Measurements from ENCODE around the gene SASH3.

SASH3 gene

DNA sequence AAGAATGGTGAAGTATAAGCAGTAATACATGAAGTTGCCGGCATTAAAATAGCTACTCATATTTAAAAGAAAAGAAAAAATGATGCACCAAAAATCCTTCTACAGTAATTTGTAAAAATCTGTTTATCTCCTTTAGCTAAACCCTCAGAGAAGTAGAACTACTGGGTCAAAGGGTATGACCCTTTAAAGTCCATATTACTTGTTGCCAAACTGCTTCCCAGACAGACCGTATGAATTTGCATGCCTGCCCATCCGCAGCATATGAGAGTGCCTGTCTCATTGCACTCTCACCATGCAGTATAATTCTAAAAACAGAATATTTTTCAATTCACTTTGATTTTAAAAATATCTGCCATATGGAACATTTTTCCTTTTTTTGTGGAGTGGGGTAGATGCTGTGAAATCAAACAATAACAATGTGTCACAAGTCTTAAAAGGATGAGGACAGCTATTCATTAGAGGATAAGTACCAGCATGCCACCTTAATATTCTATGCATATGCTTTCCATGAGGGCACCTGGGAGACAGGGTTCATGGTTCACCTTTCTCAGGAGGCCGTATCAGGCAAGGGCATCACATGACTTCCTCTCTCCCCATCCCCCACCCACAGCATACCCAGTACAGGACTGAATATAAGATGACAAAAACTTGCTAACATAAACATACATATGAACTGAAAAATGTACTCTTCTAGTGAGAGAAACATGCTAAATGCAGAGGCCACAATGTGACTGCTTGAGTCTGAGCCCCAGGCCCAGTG lies 46.2 kb downstream of the SASH3 start:
- no peak for FAIRE-seq
- no peak for DNase-seq (ENCODE audit: insufficient read length)
- TF ChIP-seq POLR2A (IDR thresholded peaks at IDR 0.05; ENCODE audit: low read depth, low read length) (no peak), TAF1 (IDR thresholded peaks at IDR 0.05; ENCODE audit: borderline replicate concordance, low read depth, low read length) (no peak), POLR2AphosphoS5 (IDR thresholded peaks at IDR 0.05; ENCODE audit: low read depth, low read length) (no peak)

DNA sequence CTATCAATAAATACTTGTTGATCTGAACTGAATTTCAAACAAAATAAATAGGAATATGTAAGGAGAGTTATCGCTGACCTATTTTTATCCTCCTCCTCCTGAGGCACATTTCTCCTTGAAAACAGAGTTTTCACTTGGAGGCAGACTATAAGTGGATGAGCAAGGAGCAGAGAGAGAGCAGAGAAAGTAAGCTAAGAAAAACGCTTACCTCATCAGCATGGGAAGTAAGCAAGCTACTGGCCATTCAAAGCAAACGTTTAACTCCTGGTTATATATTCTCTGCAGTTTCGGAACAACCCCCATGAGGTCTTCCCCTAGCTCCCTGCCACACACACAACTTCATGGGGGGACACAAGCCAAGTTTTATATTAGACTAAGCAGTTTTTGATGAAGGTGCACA lies 50.7 kb downstream of the SASH3 start:
- DNase-seq (ENCODE audit: insufficient read length) (no peak), FAIRE-seq (no peak)
- TF ChIP-seq POLR2A (IDR thresholded peaks at IDR 0.05; ENCODE audit: low read depth, low read length), result no peak
- TF ChIP-seq TAF1 (IDR thresholded peaks at IDR 0.05; ENCODE audit: borderline replicate concordance, low read depth, low read length), result no peak
- TF ChIP-seq POLR2AphosphoS5 (IDR thresholded peaks at IDR 0.05; ENCODE audit: low read depth, low read length), result no peak

DNA sequence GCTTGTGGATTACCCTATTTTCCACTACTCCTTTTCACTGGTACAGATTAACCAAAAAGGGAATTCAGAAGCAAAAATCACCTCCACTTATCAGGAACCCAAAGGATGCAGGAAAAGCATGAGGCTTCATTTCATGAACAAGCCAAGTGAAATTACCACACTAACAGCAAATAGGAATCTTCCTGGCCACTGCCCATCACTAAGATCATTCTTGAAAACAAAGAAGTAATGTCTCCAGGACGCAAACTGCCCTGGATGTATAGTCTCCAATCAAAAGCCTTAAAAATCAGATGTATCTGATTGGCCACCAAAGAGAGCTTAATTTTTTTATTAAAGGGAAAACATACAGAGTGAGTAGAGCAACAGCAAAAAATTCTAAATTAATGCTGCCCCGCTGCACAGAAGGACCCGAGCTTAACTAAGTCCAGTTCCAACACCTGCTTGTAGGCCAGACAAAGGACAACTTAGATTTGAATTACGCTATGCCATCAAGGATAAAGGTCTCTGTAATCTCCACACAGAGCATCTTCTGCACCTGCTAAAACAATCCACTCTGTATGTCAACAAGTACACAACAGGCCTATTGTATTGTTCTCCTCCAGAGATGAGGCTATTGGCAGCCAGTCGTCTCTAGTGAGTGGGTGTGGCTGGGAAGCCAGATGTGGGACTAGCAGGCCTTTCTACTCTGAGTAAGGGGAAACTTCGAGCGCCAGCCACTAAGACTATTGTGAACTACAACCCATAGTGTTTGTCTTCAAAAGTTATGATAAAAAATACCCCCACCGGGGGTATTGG lies 51.5 kb downstream of the SASH3 start:
- DNase-seq (ENCODE audit: insufficient read length) (no peak), FAIRE-seq (no peak)
- TF ChIP-seq TAF1 (IDR thresholded peaks at IDR 0.05; ENCODE audit: borderline replicate concordance, low read depth, low read length) (no peak), POLR2AphosphoS5 (IDR thresholded peaks at IDR 0.05; ENCODE audit: low read depth, low read length) (no peak)

DNA sequence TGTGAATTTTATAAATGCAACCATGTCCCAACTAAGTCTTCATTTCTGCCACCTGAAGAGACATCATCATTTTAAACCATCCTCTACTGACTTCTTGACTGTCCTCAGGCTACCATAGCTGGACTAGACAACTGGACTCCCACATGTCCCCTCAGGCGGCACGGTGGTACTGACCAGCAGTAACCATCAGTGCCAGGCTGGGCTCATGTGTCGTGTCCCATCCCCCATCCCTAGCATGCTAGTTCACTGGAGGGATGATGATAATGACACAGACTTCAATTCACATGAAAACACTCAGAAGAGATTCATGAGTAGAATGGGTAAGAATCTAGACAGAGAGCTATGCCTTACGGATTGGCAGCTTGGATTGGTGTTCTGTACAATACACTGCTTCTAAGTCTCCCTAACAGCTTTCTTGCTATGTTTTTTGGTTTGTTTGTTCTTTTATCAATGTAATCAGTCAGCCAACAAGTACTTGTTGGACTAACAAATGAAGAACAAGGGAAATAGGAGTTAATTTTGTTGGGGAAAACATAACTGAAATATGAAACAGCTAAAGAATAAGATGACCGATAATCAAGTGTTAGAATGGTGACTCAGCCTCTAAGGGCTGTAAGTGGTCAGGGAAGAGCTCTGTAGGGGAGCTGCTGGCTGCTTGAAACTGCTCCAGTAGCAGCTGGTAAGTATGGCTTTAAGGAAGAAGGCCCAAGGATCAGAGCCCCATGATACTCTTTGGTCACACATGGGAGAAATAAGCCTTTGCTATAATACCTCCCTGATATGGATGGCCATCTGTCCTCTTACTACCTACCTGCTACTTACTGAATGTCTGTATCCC lies 53.6 kb downstream of the SASH3 start:
- DNase-seq (ENCODE audit: insufficient read length) (no peak), FAIRE-seq (no peak)
- TF ChIP-seq POLR2A (IDR thresholded peaks at IDR 0.05; ENCODE audit: low read depth, low read length) (no peak), POLR2AphosphoS5 (IDR thresholded peaks at IDR 0.05; ENCODE audit: low read depth, low read length) (no peak), TAF1 (IDR thresholded peaks at IDR 0.05; ENCODE audit: borderline replicate concordance, low read depth, low read length) (no peak)

DNA sequence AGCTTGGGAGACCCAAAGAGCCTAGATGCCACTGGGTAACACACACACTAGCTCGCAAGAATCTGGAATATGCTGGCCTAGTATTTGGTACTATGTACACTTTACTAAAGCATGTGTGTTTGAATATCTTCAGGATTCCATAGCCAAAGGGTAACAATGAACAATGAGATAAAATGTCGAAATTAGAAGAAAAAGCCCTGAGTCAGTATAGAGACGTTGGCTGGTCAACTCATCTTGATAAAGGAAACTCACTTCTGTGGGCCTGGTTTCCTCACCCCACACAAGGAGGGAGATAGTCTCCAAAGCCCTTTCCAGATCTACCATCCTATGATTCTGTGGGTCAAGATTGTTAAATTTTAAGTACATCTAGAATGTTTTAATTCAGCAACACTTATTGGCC lies 57.1 kb downstream of the SASH3 start:
- FAIRE-seq (no peak), DNase-seq (ENCODE audit: insufficient read length) (no peak)
- TF ChIP-seq POLR2A (IDR thresholded peaks at IDR 0.05; ENCODE audit: low read depth, low read length), result no peak
- no peak for TF ChIP-seq TAF1 (IDR thresholded peaks at IDR 0.05; ENCODE audit: borderline replicate concordance, low read depth, low read length)
- TF ChIP-seq POLR2AphosphoS5 (IDR thresholded peaks at IDR 0.05; ENCODE audit: low read depth, low read length), result no peak

DNA sequence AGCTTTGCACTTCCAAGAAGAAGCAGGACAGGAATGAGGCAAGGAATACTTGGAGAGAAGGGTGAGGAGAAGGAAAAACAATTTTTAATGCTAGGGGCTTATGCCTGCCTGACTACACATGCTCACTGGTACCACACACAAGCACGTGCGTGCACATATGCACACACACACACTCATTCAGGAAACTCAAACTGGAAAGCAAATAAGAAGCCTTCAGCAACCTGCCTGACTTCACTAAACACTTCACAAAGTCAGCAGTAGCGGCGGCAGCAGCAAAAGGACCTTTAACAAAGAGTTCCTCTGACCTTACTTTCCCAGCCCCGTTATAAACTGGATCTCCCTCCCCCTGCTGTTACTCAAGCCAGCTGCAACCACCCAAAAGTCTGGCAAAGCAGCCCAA lies 60.6 kb downstream of the SASH3 start:
- no peak for FAIRE-seq
- DNase-seq (ENCODE audit: insufficient read length), result no peak

DNA sequence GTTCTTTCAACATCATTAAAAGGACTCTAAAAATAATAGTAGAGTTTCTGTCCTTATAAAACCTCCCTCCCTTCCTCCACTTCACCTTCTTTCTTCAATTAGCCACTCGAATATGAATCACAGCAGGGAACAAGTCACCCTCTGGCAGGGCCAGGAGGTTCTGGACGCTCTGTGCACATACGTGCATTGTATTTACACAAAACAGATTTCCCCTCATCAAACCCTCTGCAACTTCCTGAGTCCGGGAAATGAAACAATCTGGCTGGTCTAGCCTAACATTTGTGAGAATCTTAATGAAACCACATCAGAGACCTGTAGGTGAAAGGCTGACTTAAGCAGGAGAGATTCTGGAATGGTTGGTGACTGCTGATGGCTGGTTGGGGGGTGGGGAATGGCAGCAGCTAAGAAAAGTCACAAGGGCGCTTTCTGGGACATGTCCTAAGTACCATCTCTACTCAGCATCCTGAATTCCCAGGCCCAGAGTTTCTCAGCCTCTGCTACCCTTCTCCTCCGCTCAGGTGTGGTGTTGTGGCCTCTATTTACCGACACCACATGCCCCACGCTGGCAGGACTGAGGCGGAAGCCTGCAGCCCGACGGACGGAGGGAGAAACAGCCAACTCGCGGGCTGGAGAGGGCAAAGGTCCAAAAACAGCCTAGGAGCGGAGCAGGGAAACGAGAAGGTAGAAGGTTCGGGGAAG lies 62.9 kb downstream of the SASH3 start:
- DNase-seq (ENCODE audit: insufficient read length) (no peak), FAIRE-seq (peak; percentile 46)
- TF ChIP-seq TAF1 (IDR thresholded peaks at IDR 0.05; ENCODE audit: borderline replicate concordance, low read depth, low read length) (no peak), POLR2A (IDR thresholded peaks at IDR 0.05; ENCODE audit: low read depth, low read length) (no peak), POLR2AphosphoS5 (IDR thresholded peaks at IDR 0.05; ENCODE audit: low read depth, low read length) (no peak)

More for the DNA sequence above, 60.6 kb downstream of the SASH3 start:
- no peak for TF ChIP-seq POLR2A (IDR thresholded peaks at IDR 0.05; ENCODE audit: low read depth, low read length)
- no peak for TF ChIP-seq POLR2AphosphoS5 (IDR thresholded peaks at IDR 0.05; ENCODE audit: low read depth, low read length)
- no peak for TF ChIP-seq TAF1 (IDR thresholded peaks at IDR 0.05; ENCODE audit: borderline replicate concordance, low read depth, low read length)

DNA sequence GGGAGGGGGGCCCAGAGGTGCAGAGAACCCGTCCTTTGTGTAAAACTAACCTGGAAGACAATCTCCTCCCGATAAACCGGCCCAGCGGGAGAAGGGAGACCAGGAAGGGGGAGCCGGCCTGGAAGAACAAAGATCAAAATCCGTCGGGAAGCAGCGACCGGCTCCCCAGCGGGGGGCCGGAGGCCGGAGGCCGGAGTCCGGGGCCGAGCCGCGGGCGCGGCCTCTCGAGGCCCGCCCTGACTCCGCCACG lies 63.4 kb downstream of the SASH3 start:
- FAIRE-seq, result no peak

DNA sequence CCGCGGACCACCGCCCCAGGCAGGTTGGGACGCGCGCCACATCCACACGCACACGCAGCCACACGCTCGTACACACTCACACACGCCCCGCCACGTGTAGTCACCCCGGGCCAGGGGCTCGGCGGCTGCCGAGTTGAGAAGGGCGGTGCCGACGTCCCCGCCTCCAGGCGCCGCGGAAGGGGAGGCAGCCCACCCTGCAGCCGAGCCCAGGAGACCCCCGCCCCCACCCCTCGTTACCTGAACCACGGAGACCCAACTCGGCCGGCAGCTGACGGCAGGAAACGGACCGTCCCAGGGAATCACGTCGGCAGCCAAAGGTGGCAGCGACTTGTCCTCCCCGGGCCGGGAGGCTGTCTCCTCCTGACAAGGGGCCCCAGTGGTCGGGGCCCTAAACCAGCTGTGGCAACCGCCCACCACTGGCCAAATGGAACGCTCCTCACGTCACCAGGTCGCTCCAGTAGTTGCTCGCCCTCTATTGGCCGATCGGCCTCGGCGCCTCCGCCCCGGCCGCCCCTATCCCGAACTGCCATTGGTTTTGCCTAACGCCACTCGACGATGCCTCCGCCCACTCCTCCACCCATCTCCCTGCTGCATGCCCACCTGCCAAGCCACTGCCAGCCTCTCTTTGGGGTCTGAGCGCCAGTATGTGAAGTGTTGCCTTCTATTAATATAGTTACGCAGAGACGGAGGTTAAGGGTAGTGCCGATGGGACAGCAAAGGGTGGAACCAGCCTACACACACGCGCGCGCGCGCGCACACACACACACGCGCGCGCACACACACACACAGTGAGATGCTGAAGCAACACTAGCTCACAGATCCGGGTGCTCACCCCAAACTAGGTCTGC lies 63.9 kb downstream of the SASH3 start, which contains the start of gene ZDHHC9:
Gene ZDHHC9 (minus strand): TSS at position 428 of the 848 bp plus-strand sequence. CDS start 1,941 bp downstream, outside the sequence.
- TF ChIP-seq TAF1 (IDR thresholded peaks at IDR 0.05; ENCODE audit: borderline replicate concordance, low read depth, low read length) (no peak), POLR2AphosphoS5 (IDR thresholded peaks at IDR 0.05; ENCODE audit: low read depth, low read length) (no peak), POLR2A (IDR thresholded peaks at IDR 0.05; ENCODE audit: low read depth, low read length) (no peak; the same call in 1 of the 2 replicates)
- FAIRE-seq, result peak; percentile 76

More for the DNA sequence above, 63.4 kb downstream of the SASH3 start:
- DNase-seq (ENCODE audit: insufficient read length), result no peak
- TF ChIP-seq POLR2AphosphoS5 (IDR thresholded peaks at IDR 0.05; ENCODE audit: low read depth, low read length) (no peak), TAF1 (IDR thresholded peaks at IDR 0.05; ENCODE audit: borderline replicate concordance, low read depth, low read length) (no peak), POLR2A (IDR thresholded peaks at IDR 0.05; ENCODE audit: low read depth, low read length) (no peak)

More for the DNA sequence above, 63.9 kb downstream of the SASH3 start, which contains the start of gene ZDHHC9:
- DNase-seq (ENCODE audit: insufficient read length), result peak; percentile 64
